A549 (cell line): ENCODE results near the gene QRFPR. TPM values are rescaled to one million over a fixed set of nuclear protein-coding genes. Genes with fewer than 3 reads are reported as not detected.

Experiments
- ATAC-seq, 2 experiments: fragments of 200-7000 bp in 1 of 2; fragments of >200 bp in 1 of 2; cut with Nextera tagmentation in 1 of 2; cut with Tn5 transposase in 1 of 2; 3 replicates each; pipeline versions ENCODE4 v1.8.0 to v1.9.1; 2018 to 2020; ENCODE audit warnings: mild to moderate bottlenecking in 1 of 2, moderate library complexity in 1 of 2
- CTCF ChIA-PET: fragments of 300-600 bp; sonication (Branson Sonifier 250); formaldehyde crosslinking; extraction: SDS; loops from one replicate; lab custom pipeline; 2021; ENCODE audit warnings: antibody characterized with exemption, inconsistent platforms; lab: Yijun Ruan, JAX
- POLR2A ChIA-PET: fragments of 350-600 bp; formaldehyde crosslinking; extraction: SDS; loops from one replicate; lab custom pipeline; 2021; ENCODE audit warnings: antibody characterized with exemption, inconsistent platforms; lab: Yijun Ruan, JAX
- DNase-seq, 2 experiments: peaks; one replicate each; pipeline versions ENCODE4 v3.0.0 to v3.0.0-alpha.2; 2011 to 2016; ENCODE audit warnings: low read depth in 1 of 2, low spot score in 1 of 2
- FAIRE-seq: peaks from 2 replicates; lab custom pipeline; 2011; peaks lifted over from hg19 to GRCh38; lab: Jason Lieb, UNC
- H3K27ac ChIP-seq, 2 experiments: fragments of >200 bp; sonication (Bioruptor Twin); formaldehyde crosslinking; 3 replicates each; pipeline ENCODE4 v1.5.1; 2016 to 2017
- H3K4me1 ChIP-seq: fragments of >200 bp; sonication (Bioruptor Twin); formaldehyde crosslinking; 3 replicates; pipeline ENCODE4 v1.6.1; 2016
- H3K4me2 ChIP-seq: fragments of >200 bp; sonication (Bioruptor Twin); formaldehyde crosslinking; 3 replicates; pipeline ENCODE4 v1.6.1; 2016
- H3K4me3 ChIP-seq: fragments of >200 bp; sonication (Bioruptor Twin); formaldehyde crosslinking; 3 replicates; pipeline ENCODE4 v1.5.1; 2016
- H3K9me3 ChIP-seq: fragments of >200 bp; sonication (Bioruptor Twin); formaldehyde crosslinking; 3 replicates; pipeline ENCODE4 v1.6.1; 2016
- CBX8 ChIP-seq: fragments of 200-600 bp; sonication (generic); IDR thresholded peaks from 2 replicates; pipeline ENCODE4 v1.6.1; 2016
- CHD2 ChIP-seq: fragments of 150-350 bp; IDR thresholded peaks from 2 replicates; pipeline ENCODE4 v1.6.1; 2014; ENCODE audit warnings: low read length; ENCODE audit not compliant: partially characterized antibody
- ESRRA ChIP-seq: fragments of 150-350 bp; IDR thresholded peaks from 2 replicates; pipeline ENCODE4 v1.6.1; 2014; ENCODE audit warnings: mild to moderate bottlenecking, low read length, borderline replicate concordance
- FOSB ChIP-seq: fragments of 250-450 bp; sonication (Bioruptor Pico); IDR thresholded peaks from 2 replicates; pipeline ENCODE4 v1.5.0; 2020; ENCODE audit warnings: mild to moderate bottlenecking, moderate library complexity
- FOXS1 ChIP-seq: fragments of 250-450 bp; sonication (Bioruptor Pico); IDR thresholded peaks from 2 replicates; pipeline ENCODE4 v1.5.0; 2020; ENCODE audit warnings: mild to moderate bottlenecking, moderate library complexity
- GATA3 ChIP-seq: IDR thresholded peaks from 2 replicates; pipeline ENCODE4 v1.6.1; 2012; ENCODE audit warnings: borderline replicate concordance
- HDAC2 ChIP-seq: fragments of 200-600 bp; sonication (generic); IDR thresholded peaks from 2 replicates; pipeline ENCODE4 v1.6.1; 2016
- HOXA7 ChIP-seq: fragments of 250-450 bp; sonication (Bioruptor Pico); IDR thresholded peaks from 2 replicates; pipeline ENCODE4 v1.5.0; 2020; ENCODE audit warnings: mild to moderate bottlenecking, moderate library complexity
- HOXB5 ChIP-seq: fragments of 250-450 bp; sonication (Bioruptor Pico); IDR thresholded peaks from 2 replicates; pipeline ENCODE4 v1.5.0; 2020; ENCODE audit warnings: mild to moderate bottlenecking, moderate library complexity
- JUN ChIP-seq, 2 experiments: fragments of >200 bp; sonication (Bioruptor Twin); formaldehyde crosslinking; IDR thresholded peaks; 2 replicates in 1 of 2; 3 replicates in 1 of 2; pipeline ENCODE4 v1.6.1; 2016 to 2017
- KDM5A ChIP-seq: fragments of 200-600 bp; sonication (generic); IDR thresholded peaks from 2 replicates; pipeline ENCODE4 v1.6.1; 2016; ENCODE audit warnings: antibody characterized with exemption, mild to moderate bottlenecking
- MYC ChIP-seq: IDR thresholded peaks from 2 replicates; pipeline ENCODE4 v1.6.1; 2012; ENCODE audit warnings: mild to moderate bottlenecking, inconsistent platforms, low read length, improper control_type of control experiment, borderline replicate concordance
- NFE2L2 ChIP-seq: fragments of 150-350 bp; conservative IDR thresholded peaks from 2 replicates; pipeline ENCODE4 v1.6.1; 2014; ENCODE audit warnings: low read length
- NPAS2 ChIP-seq: fragments of 250-450 bp; sonication (Bioruptor Pico); IDR thresholded peaks from 2 replicates; pipeline ENCODE4 v1.8.0; 2022; ENCODE audit warnings: mild to moderate bottlenecking, moderate library complexity, borderline replicate concordance
- POLR2AphosphoS2 ChIP-seq: conservative IDR thresholded peaks from 2 replicates; pipeline ENCODE4 v1.6.1; 2012; ENCODE audit warnings: low read length, improper control_type of control experiment, inconsistent platforms
- RAD21 ChIP-seq, 2 experiments: fragments of >200 bp in 1 of 2; sonication (Bioruptor Twin) in 1 of 2; formaldehyde crosslinking in 1 of 2; IDR thresholded peaks in 1 of 2; conservative IDR thresholded peaks in 1 of 2; 2 replicates in 1 of 2; 3 replicates in 1 of 2; pipeline ENCODE4 v1.6.1; 2012 to 2018; ENCODE audit warnings: inconsistent platforms in 1 of 2
- RARB ChIP-seq: fragments of 250-450 bp; sonication (Bioruptor Pico); IDR thresholded peaks from 2 replicates; pipeline ENCODE4 v1.8.0; 2021; ENCODE audit warnings: mild to moderate bottlenecking, moderate library complexity
- RCOR1 ChIP-seq: fragments of 150-350 bp; IDR thresholded peaks from 2 replicates; pipeline ENCODE4 v1.6.1; 2014; ENCODE audit warnings: antibody characterized with exemption, low read length, low read depth
- RNF2 ChIP-seq: fragments of 200-600 bp; sonication (generic); IDR thresholded peaks from 2 replicates; pipeline ENCODE4 v1.6.1; 2016; ENCODE audit warnings: low read depth, mild to moderate bottlenecking, antibody characterized with exemption, moderate library complexity, borderline replicate concordance
- SREBF2 ChIP-seq: fragments of 450-650 bp; IDR thresholded peaks from 2 replicates; pipeline ENCODE4 v1.6.1; 2014; ENCODE audit warnings: mild to moderate bottlenecking, moderate library complexity
- ZFP36 ChIP-seq: fragments of 450-650 bp; IDR thresholded peaks from 2 replicates; pipeline ENCODE4 v1.6.1; 2014; ENCODE audit warnings: borderline replicate concordance; ENCODE audit not compliant: partially characterized antibody
- ZNF302 ChIP-seq: fragments of 250-450 bp; sonication (Bioruptor Pico); IDR thresholded peaks from 2 replicates; pipeline ENCODE4 v1.9.0; 2021; ENCODE audit warnings: inconsistent platforms, mild to moderate bottlenecking, moderate library complexity
- ZSCAN20 ChIP-seq: fragments of 250-450 bp; sonication (Bioruptor Pico); IDR thresholded peaks from 2 replicates; pipeline ENCODE4 v1.8.0; 2022; ENCODE audit warnings: mild to moderate bottlenecking, moderate library complexity
- WGBS: methylation state at CpG from one replicate; pipeline ENCODE4 v1.1.6; 2017; ENCODE audit errors: missing lambda C conversion rate; 5-methylcytosine and 5-hydroxymethylcytosine counted together
- polyA plus RNA-seq, 4 experiments: library from polyadenylated mRNA; depleted of rRNA in 3 of 4; stranded (reverse); fragments of >200 nt; fragmentation: RNase III in 1 of 4; extraction: RNeasy Plus Mini Kit Qiagen cat#74134 plus additional on column Dnase treatment in 1 of 4; gene quantifications; 2 replicates in 3 of 4; 3 replicates in 1 of 4; pipeline ENCODE4 v1.2.3, GENCODE V29; 2011 to 2017
- TF ChIP-seq, protein P1 (sequence below): fragments of 250-450 bp; sonication (Bioruptor Pico); IDR thresholded peaks from 2 replicates; pipeline ENCODE4 v1.5.0; 2020; ENCODE audit warnings: low read depth, mild to moderate bottlenecking, moderate library complexity
- TF ChIP-seq, protein P2 (sequence below): IDR thresholded peaks from 2 replicates; pipeline ENCODE4 v1.6.1; 2012
- TF ChIP-seq, protein P3 (sequence below): IDR thresholded peaks from 2 replicates; pipeline ENCODE4 v1.6.1; 2012; ENCODE audit warnings: low read depth, borderline replicate concordance
- TF ChIP-seq, protein P4 (sequence below): fragments of >200 bp; sonication (Bioruptor Twin); formaldehyde crosslinking; IDR thresholded peaks from 3 replicates; pipeline ENCODE4 v1.5.1; 2016
- TF ChIP-seq, protein P5 (sequence below): fragments of >200 bp; sonication (Bioruptor Twin); formaldehyde crosslinking; IDR thresholded peaks from 2 replicates; pipeline ENCODE4 v1.6.1; 2016
- TF ChIP-seq, protein P6 (sequence below): fragments of >200 bp; sonication (Bioruptor Twin); formaldehyde crosslinking; IDR thresholded peaks from 3 replicates; pipeline ENCODE4 v1.6.1; 2016

The QRFPR gene
- polyA plus RNA-seq, 2 of the 4 experiments (the other 2 are of a cell fraction), result not detected

DNA sequence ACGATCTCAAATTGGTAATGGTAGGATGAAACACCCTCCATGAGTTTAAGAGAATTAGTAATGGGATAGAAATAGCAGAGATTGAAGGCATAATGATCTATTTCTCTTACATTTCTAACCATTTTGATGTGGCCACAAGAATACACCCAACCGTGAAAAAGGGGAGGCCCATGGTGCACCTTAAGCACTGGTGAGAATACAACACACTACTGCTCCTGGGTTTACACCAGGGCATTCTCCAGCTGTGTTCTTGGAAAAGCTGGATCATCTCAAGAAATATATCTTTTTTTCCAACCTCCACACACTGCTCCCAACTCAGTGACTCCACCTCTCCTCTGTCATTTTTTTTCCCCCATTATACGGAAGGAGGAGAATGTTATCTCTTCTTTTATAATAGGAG is 1.5 kb downstream of the QRFPR start (continued):
- TF ChIP-seq ZFP36 (no peak), FOSB (CRISPR knock-in tag) (no peak), ZNF302 (CRISPR knock-in tag) (no peak)
- TF ChIP-seq, protein P1, sequence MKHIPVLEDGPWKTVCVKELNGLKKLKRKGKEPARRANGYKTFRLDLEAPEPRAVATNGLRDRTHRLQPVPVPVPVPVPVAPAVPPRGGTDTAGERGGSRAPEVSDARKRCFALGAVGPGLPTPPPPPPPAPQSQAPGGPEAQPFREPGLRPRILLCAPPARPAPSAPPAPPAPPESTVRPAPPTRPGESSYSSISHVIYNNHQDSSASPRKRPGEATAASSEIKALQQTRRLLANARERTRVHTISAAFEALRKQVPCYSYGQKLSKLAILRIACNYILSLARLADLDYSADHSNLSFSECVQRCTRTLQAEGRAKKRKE (CRISPR knock-in tag), result no peak
- TF ChIP-seq, protein P2, sequence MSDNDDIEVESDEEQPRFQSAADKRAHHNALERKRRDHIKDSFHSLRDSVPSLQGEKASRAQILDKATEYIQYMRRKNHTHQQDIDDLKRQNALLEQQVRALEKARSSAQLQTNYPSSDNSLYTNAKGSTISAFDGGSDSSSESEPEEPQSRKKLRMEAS, result no peak

DNA sequence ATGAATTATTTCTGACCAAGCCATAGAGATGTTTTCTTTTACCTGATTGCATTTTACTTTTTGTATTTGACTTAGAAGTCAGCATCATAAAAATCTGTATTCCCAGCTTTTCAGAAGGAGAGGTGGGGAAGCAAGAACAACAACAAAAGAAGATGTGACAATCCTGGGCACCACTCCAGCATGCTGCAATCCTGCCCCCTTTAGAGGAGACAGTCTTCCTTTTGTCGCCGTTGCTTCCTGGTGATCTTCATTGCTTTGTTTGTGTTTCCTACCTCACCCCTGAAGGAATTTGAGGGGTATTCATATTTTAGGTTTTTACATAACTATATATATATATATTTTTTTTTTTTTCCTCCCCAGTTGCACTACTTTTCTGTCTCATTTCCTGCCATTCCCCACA is 3.7 kb downstream of the QRFPR start:
- ChIA-PET CTCF (interaction anchor here (0.7 kb wide), 1 partner anchor 359 kb away, joined by 3 read pairs; no protein-coding TSS in a partner anchor), POLR2A (no interaction called here)
- DNase-seq, result no peak
- FAIRE-seq, result no peak
- no peak overlapping the region for H3K27ac ChIP-seq
- ATAC-seq, result no peak
- no peaks in the 10 kb centered on the region for H3K4me1 ChIP-seq
- 79% methylated on average over 2 of the region's 2 CpGs for WGBS
- H3K4me2 ChIP-seq, result no peak overlapping the region
- TF ChIP-seq KDM5A, result no peak
- no peak for TF ChIP-seq NPAS2 (CRISPR knock-in tag)
- no peak for TF ChIP-seq FOXS1 (CRISPR knock-in tag)
- no peak for TF ChIP-seq FOSB (CRISPR knock-in tag)
- no peak for TF ChIP-seq SREBF2
- TF ChIP-seq ZNF302 (CRISPR knock-in tag), result no peak
- TF ChIP-seq HOXA7 (CRISPR knock-in tag), result no peak
- no peak for TF ChIP-seq HDAC2
- no peak for TF ChIP-seq RCOR1
- TF ChIP-seq ZSCAN20 (CRISPR knock-in tag), result no peak
- TF ChIP-seq MYC, result no peak
- TF ChIP-seq RARB (CRISPR knock-in tag), result no peak
- no peak for TF ChIP-seq JUN (IDR thresholded peaks at IDR 0.05)
- TF ChIP-seq ESRRA, result no peak
- TF ChIP-seq RAD21 (conservative IDR thresholded peaks at IDR 0.05 in 1 of 2, IDR thresholded peaks at IDR 0.05 in 1 of 2), result no peak
- no peak for TF ChIP-seq RNF2
- TF ChIP-seq, protein P3, sequence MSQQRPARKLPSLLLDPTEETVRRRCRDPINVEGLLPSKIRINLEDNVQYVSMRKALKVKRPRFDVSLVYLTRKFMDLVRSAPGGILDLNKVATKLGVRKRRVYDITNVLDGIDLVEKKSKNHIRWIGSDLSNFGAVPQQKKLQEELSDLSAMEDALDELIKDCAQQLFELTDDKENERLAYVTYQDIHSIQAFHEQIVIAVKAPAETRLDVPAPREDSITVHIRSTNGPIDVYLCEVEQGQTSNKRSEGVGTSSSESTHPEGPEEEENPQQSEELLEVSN, result no peak
- TF ChIP-seq, protein P1 (CRISPR knock-in tag), result no peak
- TF ChIP-seq CHD2, result no peak
- TF ChIP-seq, all 56 proteins: peak for 0
- no peaks in the 10 kb centered on the region for H3K9me3 ChIP-seq
- no peak overlapping the region for H3K4me3 ChIP-seq

DNA sequence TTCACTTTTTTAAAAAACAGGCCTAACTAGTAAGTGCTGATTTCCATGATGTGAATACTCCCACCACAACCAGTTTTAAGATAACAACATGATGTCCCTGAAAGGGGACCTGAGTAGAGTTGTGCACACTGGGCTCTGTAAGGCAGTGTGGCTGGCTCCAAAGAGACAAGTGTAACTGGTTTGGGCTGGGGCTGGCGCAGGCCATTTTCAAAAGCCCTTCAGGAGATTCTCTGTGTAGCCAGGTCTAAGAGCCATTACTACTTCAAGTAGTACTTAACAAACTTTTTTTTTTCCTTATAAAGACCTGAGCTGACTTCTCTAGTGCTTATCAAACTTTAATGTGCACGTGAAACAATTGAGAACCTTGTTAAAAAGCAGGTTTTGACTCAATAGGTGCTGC is 4.3 kb downstream of the QRFPR start:
- POLR2A ChIA-PET, result no interaction called here
- WGBS, result 60% methylated on average over 2 of the region's 2 CpGs
- Histone ChIP-seq H3K27ac (no peak overlapping the region), H3K9me3 (no peaks in the 10 kb centered on the region), H3K4me3 (no peak overlapping the region), H3K4me2 (no peak overlapping the region), H3K4me1 (no peaks in the 10 kb centered on the region)
- no peak for DNase-seq
- CTCF ChIA-PET, result interaction anchor here (0.7 kb wide), 1 partner anchor 360 kb away, joined by 3 read pairs; no protein-coding TSS in a partner anchor
- no peak for TF ChIP-seq RNF2
- TF ChIP-seq, protein P4, sequence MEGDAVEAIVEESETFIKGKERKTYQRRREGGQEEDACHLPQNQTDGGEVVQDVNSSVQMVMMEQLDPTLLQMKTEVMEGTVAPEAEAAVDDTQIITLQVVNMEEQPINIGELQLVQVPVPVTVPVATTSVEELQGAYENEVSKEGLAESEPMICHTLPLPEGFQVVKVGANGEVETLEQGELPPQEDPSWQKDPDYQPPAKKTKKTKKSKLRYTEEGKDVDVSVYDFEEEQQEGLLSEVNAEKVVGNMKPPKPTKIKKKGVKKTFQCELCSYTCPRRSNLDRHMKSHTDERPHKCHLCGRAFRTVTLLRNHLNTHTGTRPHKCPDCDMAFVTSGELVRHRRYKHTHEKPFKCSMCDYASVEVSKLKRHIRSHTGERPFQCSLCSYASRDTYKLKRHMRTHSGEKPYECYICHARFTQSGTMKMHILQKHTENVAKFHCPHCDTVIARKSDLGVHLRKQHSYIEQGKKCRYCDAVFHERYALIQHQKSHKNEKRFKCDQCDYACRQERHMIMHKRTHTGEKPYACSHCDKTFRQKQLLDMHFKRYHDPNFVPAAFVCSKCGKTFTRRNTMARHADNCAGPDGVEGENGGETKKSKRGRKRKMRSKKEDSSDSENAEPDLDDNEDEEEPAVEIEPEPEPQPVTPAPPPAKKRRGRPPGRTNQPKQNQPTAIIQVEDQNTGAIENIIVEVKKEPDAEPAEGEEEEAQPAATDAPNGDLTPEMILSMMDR, result no peak
- TF ChIP-seq ZNF302 (CRISPR knock-in tag), result no peak
- TF ChIP-seq GATA3, result no peak
- TF ChIP-seq, protein P5, sequence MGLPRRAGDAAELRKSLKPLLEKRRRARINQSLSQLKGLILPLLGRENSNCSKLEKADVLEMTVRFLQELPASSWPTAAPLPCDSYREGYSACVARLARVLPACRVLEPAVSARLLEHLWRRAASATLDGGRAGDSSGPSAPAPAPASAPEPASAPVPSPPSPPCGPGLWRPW, result no peak
- TF ChIP-seq HOXB5, result no peak
- TF ChIP-seq, protein P6, sequence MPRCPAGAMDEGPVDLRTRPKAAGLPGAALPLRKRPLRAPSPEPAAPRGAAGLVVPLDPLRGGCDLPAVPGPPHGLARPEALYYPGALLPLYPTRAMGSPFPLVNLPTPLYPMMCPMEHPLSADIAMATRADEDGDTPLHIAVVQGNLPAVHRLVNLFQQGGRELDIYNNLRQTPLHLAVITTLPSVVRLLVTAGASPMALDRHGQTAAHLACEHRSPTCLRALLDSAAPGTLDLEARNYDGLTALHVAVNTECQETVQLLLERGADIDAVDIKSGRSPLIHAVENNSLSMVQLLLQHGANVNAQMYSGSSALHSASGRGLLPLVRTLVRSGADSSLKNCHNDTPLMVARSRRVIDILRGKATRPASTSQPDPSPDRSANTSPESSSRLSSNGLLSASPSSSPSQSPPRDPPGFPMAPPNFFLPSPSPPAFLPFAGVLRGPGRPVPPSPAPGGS, result no peak
- no peak for TF ChIP-seq POLR2AphosphoS2
- TF ChIP-seq, protein P2, result no peak
- no peak for TF ChIP-seq CBX8
- no peak for TF ChIP-seq KDM5A
- no peak for TF ChIP-seq NFE2L2
- TF ChIP-seq SREBF2, result no peak
- FAIRE-seq, result no peak
- ATAC-seq, result no peak
